Measurements from ENCODE around the gene SYF2.
"Not testable (repeated sequence)": the region's sequence is repeated elsewhere in the genome, so short reads cannot be mapped to it uniquely, and the experiment has no call there.

- TF ChIP-seq CTCF (conservative IDR thresholded peaks at IDR 0.05; ENCODE audit: low read depth, low read length); EZH2phosphoT487 (IDR thresholded peaks at IDR 0.05; ENCODE audit: borderline replicate concordance, low read length): not testable (repeated sequence)
Observed at GRCh38 chr1:25267288-25268142, 35.2 kb upstream of the SYF2 start.
